IPS-18c (cell line): ENCODE data around the gene LGALS4.
A peak's percentile ranks its signal among the peaks of the same experiment; 100 is the strongest.
"Not testable (repeated sequence)": the region's sequence is repeated elsewhere in the genome, so short reads cannot be mapped to it uniquely, and the experiment has no call there.

Experiments
- H3K4me3 ChIP-seq: 2 replicates; pipeline ENCODE4 v1.7.0; 2013; ENCODE audit warnings: low read depth, mild to moderate bottlenecking, low read length, moderate library complexity; ENCODE audit not compliant: insufficient read depth
- H3K9me3 ChIP-seq: one replicate; pipeline ENCODE4 v1.6.1; 2013; ENCODE audit warnings: mild to moderate bottlenecking, low read length, moderate library complexity; ENCODE audit not compliant: control insufficient read depth, insufficient read depth

Gene LGALS4

GRCh38 chr19:38812841-38813320 lies at the start of gene LGALS4:
Gene LGALS4 (minus strand): TSS chr19:38812945. CDS start chr19:38812886, 59 bp downstream.
- H3K9me3 ChIP-seq, result no peaks in the 10 kb centered on the region

GRCh38 chr19:38861368-38861767 lies 48.6 kb upstream of the LGALS4 start:
- peaks cover 5% of the 10 kb centered on the region for H3K9me3 ChIP-seq
- no peak overlapping the region for H3K4me3 ChIP-seq

More at GRCh38 chr19:38812841-38813320, at the start of gene LGALS4:
- H3K4me3 ChIP-seq, result no peak within 1 kb of the TSS

GRCh38 chr19:38859631-38860204 lies 47.0 kb upstream of the LGALS4 start:
- H3K9me3 ChIP-seq, H3K4me3 ChIP-seq: not testable (repeated sequence)

- no peak overlapping the region for H3K4me3 ChIP-seq
- H3K9me3 ChIP-seq, result peaks cover 5% of the 10 kb centered on the region
These were observed 44.1 kb upstream of the LGALS4 start for GRCh38 chr19:38856813-38857212.

GRCh38 chr19:38855751-38856150 lies 43.0 kb upstream of the LGALS4 start:
- not testable (repeated sequence) for H3K4me3 ChIP-seq, H3K9me3 ChIP-seq

GRCh38 chr19:38854961-38855360 lies 42.2 kb upstream of the LGALS4 start:
- H3K4me3 ChIP-seq, H3K9me3 ChIP-seq: not testable (repeated sequence)

- Histone ChIP-seq H3K4me3 (no peak overlapping the region; the same call in 1 of the 2 replicates), H3K9me3 (peaks cover 5% of the 10 kb centered on the region)
These were observed 40.5 kb upstream of the LGALS4 start for GRCh38 chr19:38853214-38853613.

- Histone ChIP-seq H3K9me3 (peaks cover 5% of the 10 kb centered on the region), H3K4me3 (peak overlapping the region; percentile 87)
These were observed 39.7 kb upstream of the LGALS4 start for GRCh38 chr19:38852231-38853044.

- H3K9me3 ChIP-seq, result peaks cover 3% of the 10 kb centered on the region
- H3K4me3 ChIP-seq, result peak overlapping the region; percentile 87
These were observed 39.0 kb upstream of the LGALS4 start for GRCh38 chr19:38851622-38852230.

GRCh38 chr19:38850976-38851621 lies 38.4 kb upstream of the LGALS4 start:
- Histone ChIP-seq H3K4me3 (peak overlapping the region; percentile 66), H3K9me3 (no peaks in the 10 kb centered on the region)

- peak overlapping the region; percentile 66 for H3K4me3 ChIP-seq
- no peaks in the 10 kb centered on the region for H3K9me3 ChIP-seq
These were observed 37.8 kb upstream of the LGALS4 start for GRCh38 chr19:38850436-38850975.

GRCh38 chr19:38849860-38850435 lies 37.2 kb upstream of the LGALS4 start, which contains the start of gene HNRNPL:
Gene HNRNPL (minus strand): TSS chr19:38849986. CDS start chr19:38849966, 20 bp downstream.
- Histone ChIP-seq H3K4me3 (peak within 1 kb of the TSS; percentile 72), H3K9me3 (no peaks in the 10 kb centered on the region)

- Histone ChIP-seq H3K9me3 (no peaks in the 10 kb centered on the region), H3K4me3 (peak overlapping the region; percentile 72)
These were observed 36.6 kb upstream of the LGALS4 start for GRCh38 chr19:38849147-38849859.

- Histone ChIP-seq H3K4me3 (peak overlapping the region; percentile 72), H3K9me3 (no peaks in the 10 kb centered on the region)
These were observed 35.8 kb upstream of the LGALS4 start for GRCh38 chr19:38848299-38849146.

GRCh38 chr19:38846097-38846496 lies 33.4 kb upstream of the LGALS4 start:
- peaks cover 2% of the 10 kb centered on the region for H3K9me3 ChIP-seq
- H3K4me3 ChIP-seq, result no peak overlapping the region
